Stimulated activated CD4-positive, alpha-beta T cell treated with anti-CD3 and anti-CD28 coated beads, Interleukin-1b, Interleukin-23, amount 100 ng/mL, for 4 hours (primary cell): ENCODE results near the gene ACTL7A.
"Not testable (repeated sequence)": the region's sequence is repeated elsewhere in the genome, so short reads cannot be mapped to it uniquely, and the experiment has no call there.

Experiments used
- DNase-seq, 2 donors: peaks; one replicate each; pipeline ENCODE4 v3.0.0-alpha.2; 2020; ENCODE audit warnings: low read depth in 2 of 2

ACTL7A gene, protein sequence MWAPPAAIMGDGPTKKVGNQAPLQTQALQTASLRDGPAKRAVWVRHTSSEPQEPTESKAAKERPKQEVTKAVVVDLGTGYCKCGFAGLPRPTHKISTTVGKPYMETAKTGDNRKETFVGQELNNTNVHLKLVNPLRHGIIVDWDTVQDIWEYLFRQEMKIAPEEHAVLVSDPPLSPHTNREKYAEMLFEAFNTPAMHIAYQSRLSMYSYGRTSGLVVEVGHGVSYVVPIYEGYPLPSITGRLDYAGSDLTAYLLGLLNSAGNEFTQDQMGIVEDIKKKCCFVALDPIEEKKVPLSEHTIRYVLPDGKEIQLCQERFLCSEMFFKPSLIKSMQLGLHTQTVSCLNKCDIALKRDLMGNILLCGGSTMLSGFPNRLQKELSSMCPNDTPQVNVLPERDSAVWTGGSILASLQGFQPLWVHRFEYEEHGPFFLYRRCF

DNA sequence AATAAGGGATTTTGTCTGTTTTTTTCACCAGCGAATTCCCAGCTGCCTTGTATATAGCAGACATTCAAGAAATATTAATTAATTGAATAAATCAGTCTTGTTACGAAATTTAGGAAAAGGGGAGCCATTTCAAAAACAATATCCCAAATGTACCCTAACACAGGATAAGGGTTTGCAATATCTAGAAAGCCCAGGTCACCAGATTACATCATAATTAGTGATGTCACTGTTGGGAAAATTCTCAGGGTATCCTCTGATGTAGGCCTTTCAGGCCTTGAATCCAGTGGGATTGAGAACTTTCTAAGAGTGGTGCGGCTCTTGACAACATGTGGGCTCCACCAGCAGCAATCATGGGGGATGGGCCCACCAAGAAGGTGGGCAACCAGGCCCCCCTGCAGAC, at the start of gene ACTL7A:
Gene ACTL7A (plus strand): TSS at position 270 of the 400 bp plus-strand sequence. CDS start 57 bp downstream, at position 327.
- no peak for DNase-seq

DNA sequence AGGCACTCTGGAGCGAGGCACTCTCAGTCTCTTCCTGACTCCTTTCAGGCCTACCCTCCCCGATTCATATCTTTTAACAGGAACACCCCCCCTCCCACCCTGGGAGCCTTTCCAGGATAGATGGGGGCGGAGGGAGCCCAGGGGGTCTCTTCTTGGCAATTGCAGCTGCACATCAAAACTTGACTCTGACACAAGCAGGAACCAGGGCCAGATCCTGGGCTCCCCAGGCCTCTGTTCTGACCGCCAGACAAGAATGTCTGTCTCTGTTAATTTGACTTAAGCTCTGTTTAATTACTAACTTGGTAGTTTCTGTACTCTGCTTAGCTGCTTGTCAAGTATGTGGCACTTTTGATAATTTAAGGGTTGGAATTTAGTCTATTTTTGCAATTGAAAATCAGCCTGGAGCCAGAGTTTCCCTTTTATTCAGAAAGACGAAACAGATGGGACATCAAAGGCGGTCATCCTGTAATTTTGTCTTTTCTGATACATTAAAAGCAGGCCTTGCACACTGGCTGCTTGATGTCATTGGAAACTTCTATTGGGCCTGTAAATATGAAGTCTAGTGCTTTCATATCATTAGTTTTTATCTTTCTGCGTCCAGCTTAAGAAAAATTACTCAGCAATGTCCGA, 49.6 kb upstream of the ACTL7A start:
- DNase-seq: no peak

DNA sequence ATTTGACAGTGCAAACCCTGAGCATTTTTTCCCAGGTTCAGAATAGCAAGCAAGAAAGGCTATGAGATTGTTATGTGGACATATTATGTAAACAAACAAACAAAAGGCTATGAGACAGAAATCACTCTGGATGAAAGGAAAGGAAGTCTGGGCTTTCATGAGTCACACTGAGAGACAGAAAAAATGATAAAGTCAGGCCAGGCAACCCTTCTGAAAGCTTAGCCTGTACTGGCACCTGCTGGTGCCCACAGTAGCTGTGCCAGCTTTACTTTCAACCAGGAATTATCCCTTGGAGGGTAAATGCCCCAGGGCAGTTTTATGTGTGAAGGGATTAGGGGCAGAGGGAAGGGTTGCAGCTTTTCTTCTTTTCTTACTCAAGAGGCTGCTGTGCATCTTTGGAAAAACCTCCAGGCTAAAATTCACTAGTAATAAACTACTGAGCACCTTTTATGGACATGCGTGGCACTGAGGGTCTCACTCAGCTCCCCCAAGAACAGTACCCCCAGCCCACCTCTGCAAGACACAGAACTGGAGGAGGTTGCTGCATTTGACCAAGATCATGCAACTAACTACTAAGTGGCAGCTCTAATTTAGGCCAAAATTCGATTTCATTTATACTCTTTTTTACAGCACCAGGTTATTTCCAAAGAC, 48.0 kb upstream of the ACTL7A start:
- no peak for DNase-seq

DNA sequence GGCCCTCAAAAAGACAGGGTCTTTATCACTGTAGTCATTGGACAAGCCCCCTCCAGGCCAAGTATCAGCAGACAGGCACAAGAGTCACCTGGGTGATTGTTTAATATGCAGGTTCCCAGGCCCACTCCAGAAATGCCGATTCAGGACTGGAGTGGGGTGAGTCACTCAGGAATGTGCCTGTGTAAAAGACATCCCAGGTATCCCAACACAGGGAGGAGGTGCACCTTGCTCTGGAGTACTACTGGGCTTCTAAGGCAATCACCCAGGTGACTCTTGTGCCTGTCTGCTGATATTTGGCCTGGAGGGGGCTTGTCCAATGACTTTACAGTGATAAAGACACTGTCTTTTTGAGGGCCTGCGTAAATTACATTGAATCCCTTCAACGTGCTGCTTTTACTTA, 46.9 kb upstream of the ACTL7A start:
- no peak for DNase-seq

DNA sequence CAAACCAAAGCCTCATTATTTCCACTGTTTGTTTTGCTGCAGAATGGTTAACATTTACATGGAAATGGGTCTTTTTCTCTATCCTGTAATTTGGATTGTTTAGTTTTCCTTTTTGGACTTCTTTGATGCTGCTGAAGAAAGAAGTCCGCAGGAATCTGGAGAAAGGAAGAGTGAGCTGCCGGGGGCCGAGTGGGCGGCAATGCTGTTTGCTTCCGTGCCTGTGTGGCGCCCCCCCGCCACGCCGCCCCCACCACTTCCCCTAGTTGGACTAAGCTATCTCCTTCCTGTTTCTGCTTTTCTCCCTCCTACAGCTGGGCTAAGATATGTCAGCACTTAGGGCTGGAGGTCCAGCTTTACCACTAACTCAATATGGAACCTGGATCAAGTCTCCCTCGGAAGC, 46.0 kb upstream of the ACTL7A start:
- no peak for DNase-seq

DNA sequence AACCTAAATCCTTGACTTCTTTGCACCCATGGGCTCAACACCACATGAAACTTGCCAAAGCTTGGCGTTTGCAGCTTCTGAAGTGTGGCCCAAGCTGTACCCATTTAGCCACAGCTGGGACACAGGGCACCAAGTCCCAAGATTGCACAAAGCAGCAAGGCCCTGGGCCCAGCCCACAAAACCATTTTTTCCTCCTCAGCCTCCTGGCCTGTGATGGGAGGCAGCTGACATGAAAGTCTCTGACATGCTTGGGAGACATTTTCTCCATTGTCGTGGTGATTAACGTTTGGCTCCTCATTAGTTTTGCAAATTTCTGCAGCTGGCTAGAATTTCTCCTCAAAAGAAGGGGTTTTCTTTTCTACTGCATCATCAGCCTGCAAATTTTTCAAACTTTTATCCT, 38.2 kb upstream of the ACTL7A start:
- DNase-seq: no peak

DNA sequence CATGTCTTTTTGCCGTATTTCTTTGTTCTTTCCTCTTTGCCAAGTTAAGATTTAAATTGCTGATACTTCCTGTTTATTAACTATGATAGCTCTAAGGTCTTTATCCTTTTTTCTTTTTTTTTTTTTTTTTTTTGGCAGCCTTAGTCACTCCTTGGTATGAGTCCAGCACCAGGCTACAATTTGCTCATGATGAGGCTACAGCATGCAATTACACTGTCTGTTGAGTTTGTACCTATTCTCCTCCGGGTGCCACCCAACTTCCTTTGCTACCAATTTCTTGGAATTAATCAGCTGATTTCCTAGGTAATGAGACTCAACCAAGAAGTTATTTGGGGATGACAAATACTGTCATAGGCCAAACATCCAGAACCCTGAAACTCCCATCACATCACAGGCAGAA, 31.8 kb upstream of the ACTL7A start:
- no peak for DNase-seq

DNA sequence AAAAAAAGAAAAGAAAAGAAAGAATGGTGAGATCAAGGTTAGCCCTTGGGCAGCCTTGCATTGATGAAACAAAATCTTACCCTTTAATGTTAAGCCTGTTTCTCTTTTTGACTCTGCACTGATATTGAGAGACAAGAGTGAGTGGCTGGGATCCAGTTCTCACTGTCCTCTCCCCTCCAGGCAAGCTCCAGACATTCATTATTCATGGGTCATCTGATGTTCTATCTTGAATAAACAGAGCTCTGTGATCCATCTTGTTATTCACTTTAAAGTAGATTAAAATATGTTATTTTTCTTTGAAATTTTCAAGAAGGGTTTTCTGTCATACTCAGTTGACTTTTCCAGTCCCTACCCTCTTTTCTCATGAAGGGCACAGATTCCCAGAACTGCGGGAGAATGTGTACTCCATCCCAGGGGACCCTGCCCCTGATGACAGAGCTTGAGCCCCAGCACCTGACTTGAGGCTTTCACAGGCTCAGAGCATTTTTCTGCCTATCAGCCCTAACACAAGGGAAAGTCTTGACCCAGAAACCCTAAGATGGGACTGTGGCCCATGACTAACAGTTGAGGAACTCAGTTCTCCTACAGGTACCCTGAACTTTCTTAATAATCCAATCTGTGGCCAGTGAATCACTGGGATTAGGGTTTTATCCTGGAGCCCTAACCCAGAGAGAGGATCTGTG, 30.4 kb upstream of the ACTL7A start:
- no peak for DNase-seq

DNA sequence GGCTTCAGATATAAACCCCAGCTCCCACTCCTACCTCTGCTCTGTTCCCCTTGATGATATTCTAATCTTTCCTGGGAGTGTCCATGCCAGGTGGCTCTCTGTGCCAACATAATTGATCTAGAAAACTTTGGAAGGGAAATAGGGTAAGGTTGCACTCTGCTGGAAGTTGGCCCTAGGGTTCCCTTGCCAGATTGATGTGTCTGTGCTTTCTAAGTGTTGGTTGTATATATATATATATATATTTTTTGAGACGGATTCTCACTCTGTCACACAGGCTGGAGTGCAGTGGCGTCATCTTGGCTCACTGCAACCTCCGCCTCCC, 29.9 kb upstream of the ACTL7A start:
- DNase-seq: no peak

DNA sequence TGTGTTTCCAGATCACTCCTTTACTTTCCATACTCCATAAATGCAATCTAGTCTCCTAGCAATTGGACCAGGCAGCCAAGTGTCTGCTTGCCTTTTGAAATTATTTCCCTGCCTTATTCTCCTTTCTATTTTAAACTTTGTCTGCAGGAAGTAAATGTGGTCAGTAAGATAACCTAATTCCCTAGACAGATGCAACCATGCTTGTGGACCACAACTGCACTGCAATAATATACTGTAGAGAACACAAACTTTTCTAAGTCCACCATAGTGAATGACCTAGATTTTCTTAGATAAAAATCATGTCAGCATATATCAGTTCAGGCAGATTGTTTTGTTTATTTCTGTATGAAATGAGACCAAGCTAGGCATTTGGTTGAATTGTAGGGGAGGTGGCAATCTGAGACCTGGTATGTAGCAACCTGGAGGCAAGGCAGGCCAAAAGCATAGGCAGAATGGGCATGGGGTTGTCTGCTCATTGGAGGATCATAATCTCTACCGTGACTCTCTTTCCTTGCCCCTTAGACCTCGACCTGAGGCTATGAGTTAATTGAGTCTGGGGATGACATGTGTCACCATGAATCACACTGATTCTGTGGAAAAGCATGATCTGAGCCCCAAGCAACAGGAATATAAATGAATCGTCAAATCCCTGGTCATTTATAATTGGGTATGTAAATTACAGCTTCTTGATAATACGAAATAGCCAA, 27.0 kb upstream of the ACTL7A start:
- DNase-seq: no peak

DNA sequence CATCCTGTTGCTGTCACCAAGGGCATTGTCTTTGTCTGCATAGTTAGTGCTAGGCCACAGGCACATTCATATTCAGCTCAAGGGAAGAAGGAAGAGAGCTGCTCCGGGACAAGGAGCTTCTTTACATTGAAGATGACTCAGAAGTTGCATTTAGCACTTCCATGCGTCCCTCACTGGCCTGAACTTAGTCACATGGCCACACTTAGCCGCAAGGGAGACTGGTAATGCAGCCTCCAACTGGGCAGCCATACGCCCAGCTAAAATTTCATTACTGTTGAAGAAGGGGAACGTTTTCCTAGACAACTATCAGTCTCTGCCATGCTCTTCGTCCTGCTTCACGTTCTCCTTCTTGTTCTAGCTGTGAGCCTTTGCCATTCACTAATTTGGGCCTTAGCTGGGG, 26.2 kb upstream of the ACTL7A start:
- no peak for DNase-seq

DNA sequence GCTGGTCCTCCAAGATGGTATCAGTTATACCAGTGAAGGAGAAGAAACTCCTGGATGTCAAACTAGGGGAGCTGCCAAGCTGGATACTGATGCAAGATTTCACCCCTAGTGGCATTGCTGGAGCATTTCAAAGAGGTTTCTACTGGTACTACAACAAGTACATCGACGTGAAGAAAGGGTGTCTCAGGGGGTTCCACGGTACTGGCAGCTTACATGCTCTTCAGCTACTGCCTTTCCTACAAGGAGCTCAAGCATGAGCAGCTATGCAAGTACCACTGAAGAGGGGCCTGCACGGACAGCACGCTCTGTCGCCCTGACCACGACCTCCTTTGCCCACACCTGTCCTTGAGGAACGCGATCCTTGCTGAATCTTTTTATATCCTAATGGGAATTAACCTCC, 25.7 kb upstream of the ACTL7A start:
- no peak for DNase-seq

DNA sequence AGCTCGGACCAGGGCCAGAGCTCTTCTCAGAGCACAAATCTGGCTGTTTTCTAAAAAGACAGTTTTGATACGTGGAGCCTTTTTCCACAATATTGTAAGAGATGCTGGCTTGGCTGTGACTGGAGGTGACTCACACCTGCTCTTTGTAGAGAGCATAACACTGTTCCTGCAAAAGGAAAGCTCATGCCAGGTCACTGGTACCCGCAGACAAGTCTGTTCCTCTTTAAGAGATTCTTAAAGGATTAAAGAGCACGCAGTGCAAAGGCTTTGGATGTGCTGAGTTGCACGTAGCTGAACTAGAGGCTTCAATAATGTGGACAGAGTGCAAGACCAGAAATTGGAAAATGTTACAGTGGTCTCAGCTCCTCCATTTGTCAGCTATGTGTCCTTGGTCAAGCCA, 25.3 kb upstream of the ACTL7A start:
- DNase-seq: no peak

DNA sequence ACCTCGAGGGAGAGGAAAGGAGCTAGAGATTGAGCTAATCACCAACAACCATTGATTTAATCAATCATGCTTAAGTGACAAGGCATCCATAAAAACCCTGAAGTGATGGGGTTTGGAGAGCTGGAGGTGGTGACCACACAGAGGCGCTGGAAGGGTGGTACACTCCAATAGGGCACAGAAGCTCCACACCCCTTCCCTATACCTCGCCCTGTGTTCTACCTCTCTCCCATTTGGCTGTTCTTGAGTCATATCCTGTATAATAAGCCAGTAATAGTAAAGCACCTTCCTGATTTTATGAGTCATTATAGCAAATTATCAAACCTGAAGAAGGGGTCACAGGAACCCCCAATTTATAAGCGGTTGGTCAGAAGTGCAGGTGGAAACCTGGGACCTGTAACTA, 24.5 kb upstream of the ACTL7A start:
- DNase-seq: no peak

DNA sequence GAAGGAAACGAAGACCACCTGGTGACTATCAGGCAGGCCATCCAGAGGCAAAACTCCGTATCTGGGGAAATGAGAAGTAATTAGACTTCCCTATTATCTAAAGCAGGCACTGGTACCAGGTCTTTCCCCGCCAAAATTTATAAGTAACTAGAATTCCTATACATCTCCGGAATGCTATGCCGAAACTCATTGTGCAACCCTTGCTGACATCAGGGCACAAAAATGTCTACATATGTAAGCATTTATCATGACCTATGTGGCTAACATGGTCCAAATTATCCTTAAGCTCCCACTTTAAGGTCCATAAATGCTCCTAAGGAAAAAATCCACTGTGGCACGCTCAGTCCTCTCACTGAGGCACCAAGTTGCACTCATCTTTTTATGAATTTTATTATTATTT, 24.0 kb upstream of the ACTL7A start:
- DNase-seq: no peak

DNA sequence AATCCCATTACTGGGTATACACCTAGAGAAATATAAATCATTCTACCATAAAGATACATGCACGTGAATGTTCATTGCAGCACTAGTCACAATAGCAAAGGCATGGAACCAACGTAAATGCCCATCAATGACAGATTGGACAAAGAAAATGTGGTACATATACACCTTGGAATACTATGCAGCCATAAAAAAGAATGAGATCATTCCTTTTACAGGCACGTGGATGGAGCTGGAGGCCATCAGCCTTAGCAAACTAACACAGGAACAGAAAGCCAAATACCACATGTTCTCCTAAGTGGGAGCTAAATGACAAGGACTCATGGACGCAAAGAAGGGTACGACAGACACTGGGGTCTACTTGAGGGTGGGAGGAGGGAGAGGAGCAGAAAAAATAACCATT, 22.5 kb upstream of the ACTL7A start:
- not testable (repeated sequence) for DNase-seq

DNA sequence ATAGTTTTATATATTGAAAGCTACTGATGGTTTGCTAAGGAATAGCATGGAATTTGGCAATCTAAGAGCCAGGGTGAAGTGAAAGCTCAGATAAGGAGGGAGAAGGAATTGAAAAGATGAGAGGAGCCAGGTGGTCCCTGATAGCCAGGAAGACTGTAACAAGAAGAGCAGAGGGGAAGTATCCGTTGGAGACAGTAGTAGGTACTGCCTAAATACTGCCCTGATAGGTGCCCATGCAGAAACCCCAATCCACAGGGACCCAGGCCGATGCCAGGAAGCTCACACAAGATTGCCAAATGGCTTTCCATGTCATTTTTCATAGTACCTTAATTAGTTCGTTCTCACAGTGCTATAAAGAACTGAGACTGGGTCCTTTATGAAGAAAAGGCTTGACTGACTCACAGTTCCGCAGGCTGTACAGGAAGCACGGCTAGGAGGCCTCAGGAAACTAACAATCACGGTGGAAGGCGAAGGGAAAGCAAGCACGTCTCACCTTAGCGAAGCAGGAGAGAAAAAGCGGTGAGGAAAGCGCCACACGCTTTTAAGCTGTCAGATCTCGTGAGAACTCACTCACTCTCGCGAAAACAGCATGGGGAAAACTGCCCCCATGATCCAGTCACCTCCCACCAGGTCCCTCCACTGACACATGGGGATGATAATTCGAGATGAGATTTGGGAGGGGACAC, 19.3 kb upstream of the ACTL7A start:
- DNase-seq: peak in 1 of 2 donors; percentile 1

DNA sequence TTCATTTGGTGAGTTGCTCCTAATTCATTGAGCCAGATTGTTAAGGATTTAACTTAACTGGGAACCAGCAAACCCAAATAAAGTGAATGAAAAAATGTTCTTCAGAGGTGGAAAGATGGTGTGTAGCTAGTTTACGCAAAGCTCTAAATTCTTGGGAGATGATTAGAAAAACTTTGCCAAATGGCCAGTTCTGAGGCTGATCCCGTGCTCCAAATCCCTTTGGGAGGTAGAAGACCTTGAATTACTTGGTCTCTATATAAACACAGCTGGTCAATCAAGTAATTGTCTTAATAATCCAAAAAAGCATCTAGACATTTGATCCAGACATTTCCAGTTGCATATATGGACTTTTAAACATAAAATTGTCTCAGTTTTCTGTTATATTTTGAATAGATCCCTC, 17.7 kb upstream of the ACTL7A start:
- no peak for DNase-seq

DNA sequence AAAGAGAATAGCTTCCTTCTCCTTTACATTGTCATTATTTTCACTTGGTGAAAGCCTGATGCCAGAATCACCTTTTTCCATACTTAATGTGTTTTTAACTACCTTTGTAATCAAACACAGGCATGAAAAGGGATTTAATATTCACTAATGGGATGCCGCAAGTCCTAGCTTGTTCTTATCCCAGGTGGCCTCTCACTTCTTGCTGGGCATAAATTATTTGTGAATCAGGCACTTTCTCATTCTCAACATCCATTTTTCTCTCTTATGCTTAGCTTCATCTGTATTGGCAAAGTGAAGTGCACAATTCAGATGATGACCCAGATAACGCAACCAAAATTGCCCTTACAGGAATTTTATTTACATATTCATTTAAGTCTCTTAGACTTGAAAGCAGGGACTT, 17.2 kb upstream of the ACTL7A start:
- no peak for DNase-seq

DNA sequence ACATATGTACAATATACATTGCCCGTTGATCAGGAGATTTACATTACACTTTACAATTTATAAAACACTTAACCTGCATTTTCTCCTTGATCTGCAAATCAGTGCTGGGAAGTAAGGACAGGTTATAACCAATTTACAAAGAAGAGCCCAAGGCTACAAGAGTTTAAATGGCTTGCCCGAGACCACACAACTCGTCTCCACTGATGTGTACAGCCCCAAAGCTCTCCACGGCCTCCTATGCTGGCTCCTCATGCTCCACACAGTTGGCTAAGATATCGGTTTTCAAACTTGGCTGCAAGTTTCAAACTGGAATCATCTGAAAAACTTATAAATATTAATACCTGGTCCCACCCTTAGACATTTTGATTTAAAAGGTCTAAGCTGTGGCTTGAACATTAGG, 16.6 kb upstream of the ACTL7A start:
- no peak for DNase-seq

DNA sequence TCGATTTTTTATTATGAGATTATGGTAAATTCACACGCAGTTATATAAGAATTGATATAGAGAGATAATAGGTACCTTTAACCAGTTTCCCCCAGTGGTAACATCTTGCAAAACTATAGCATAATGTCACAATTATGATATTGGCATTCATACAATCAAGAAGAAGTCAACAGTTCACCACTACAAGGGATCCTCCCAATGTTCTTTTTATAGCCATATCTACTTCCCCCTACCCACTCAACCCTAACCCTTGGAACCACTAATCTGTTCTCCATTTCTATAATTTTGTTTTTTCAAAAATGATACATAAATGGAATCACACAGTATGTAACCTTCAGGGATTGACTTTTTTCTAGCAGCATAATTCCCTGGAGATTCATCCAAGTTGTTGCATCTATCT, 16.1 kb upstream of the ACTL7A start:
- DNase-seq: no peak
